DND-41 (cell line): ENCODE measurements around the gene APOO.
"Not testable (repeated sequence)": the region's sequence is repeated elsewhere in the genome, so short reads cannot be mapped to it uniquely, and the experiment has no call there.

Experiments used
- ATAC-seq: fragments of 200-7000 bp; cut with Tn5 transposase; 3 replicates; pipeline ENCODE4 v1.9.1; 2021; ENCODE audit warnings: low read depth; ENCODE audit not compliant: insufficient read depth
- DNase-seq: peaks from one replicate; pipeline ENCODE4 v3.0.0-alpha.2; 2020
- H2AFZ ChIP-seq: 2 replicates; pipeline ENCODE4 v1.6.0; 2012; ENCODE audit warnings: low read depth, low read length
- H3K27ac ChIP-seq: 2 replicates; pipeline ENCODE4 v1.5.1; 2012; ENCODE audit warnings: low read length, inconsistent platforms
- H3K27me3 ChIP-seq: fragments of 200-600 bp; sonication (generic); 2 replicates; pipeline ENCODE4 v1.6.0; 2012; ENCODE audit warnings: low read length, mild to moderate bottlenecking, inconsistent platforms; ENCODE audit not compliant: insufficient read depth, poor library complexity
- H3K36me3 ChIP-seq: 2 replicates; pipeline ENCODE4 v1.5.1; 2012; ENCODE audit warnings: low read length, inconsistent platforms; ENCODE audit not compliant: insufficient read depth
- H3K4me1 ChIP-seq: 2 replicates; pipeline ENCODE4 v1.5.1; 2012; ENCODE audit warnings: mild to moderate bottlenecking, low read length; ENCODE audit not compliant: insufficient read depth
- H3K4me2 ChIP-seq: 2 replicates; pipeline ENCODE4 v1.6.0; 2012; ENCODE audit warnings: mild to moderate bottlenecking, moderate library complexity, low read length, inconsistent platforms; ENCODE audit not compliant: insufficient read depth
- H3K4me3 ChIP-seq, 2 experiments: fragments of 200-600 bp in 1 of 2; shearing (Covaris generic) in 1 of 2; 2 replicates each; pipeline ENCODE4 v1.5.1; 2012 to 2016; ENCODE audit warnings: inconsistent platforms in 2 of 2, low read length in 2 of 2, mild to moderate bottlenecking in 2 of 2, low read depth in 1 of 2, moderate library complexity in 1 of 2
- H3K79me2 ChIP-seq: 2 replicates; pipeline ENCODE4 v1.6.0; 2012; ENCODE audit warnings: low read length, inconsistent platforms; ENCODE audit not compliant: insufficient read depth
- H3K9ac ChIP-seq: 2 replicates; pipeline ENCODE4 v1.6.0; 2012; ENCODE audit warnings: low read depth, mild to moderate bottlenecking, inconsistent platforms, low read length, moderate library complexity
- H3K9me3 ChIP-seq: 2 replicates; pipeline ENCODE4 v1.5.1; 2012; ENCODE audit warnings: low read length, moderate library complexity, mild to moderate bottlenecking, inconsistent platforms; ENCODE audit not compliant: insufficient read depth, severe bottlenecking
- H4K20me1 ChIP-seq: 2 replicates; pipeline ENCODE4 v1.6.0; 2012; ENCODE audit warnings: low read length; ENCODE audit not compliant: insufficient read depth
- EZH2 ChIP-seq: IDR thresholded peaks from 3 replicates; pipeline ENCODE4 v1.6.1; 2012; ENCODE audit warnings: borderline replicate concordance, low read depth, mild to moderate bottlenecking, moderate library complexity, low read length, inconsistent platforms; ENCODE audit not compliant: severe bottlenecking
- TF ChIP-seq, protein P1 (sequence below): IDR thresholded peaks from 2 replicates; pipeline ENCODE4 v1.5.1; 2012; ENCODE audit warnings: borderline replicate concordance, low read length, moderate library complexity, mild to moderate bottlenecking; ENCODE audit not compliant: poor library complexity, severe bottlenecking; ENCODE audit errors: extremely low read depth

APOO gene

DNA sequence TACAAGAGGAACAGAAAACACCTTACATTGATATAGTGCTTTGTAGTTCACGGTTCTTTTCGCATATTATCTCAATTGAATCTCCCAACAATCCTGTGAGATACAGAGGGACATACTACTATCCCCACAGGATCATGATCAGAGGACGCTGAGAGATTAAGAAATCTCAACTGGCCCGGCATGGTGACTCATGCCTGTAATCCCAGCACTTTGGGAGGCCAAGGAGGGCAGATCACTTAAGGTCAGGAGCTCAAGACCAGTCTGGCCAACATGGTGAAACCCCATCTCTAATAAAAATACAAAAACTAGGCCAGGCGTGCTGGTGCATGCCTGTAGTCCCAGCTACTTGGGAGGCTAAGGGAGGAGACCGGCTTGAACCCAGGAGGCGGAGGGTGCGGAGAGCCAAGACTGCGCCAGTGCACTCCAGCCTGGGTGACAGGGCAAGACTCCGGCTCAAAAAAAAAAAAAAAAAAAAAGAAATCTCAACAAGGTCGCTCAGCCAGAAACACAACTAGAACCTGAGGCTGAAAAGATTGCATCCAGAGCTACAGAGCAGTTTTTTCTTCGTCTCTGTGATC lies 7.4 kb downstream of the APOO start:
- TF ChIP-seq, protein P1, sequence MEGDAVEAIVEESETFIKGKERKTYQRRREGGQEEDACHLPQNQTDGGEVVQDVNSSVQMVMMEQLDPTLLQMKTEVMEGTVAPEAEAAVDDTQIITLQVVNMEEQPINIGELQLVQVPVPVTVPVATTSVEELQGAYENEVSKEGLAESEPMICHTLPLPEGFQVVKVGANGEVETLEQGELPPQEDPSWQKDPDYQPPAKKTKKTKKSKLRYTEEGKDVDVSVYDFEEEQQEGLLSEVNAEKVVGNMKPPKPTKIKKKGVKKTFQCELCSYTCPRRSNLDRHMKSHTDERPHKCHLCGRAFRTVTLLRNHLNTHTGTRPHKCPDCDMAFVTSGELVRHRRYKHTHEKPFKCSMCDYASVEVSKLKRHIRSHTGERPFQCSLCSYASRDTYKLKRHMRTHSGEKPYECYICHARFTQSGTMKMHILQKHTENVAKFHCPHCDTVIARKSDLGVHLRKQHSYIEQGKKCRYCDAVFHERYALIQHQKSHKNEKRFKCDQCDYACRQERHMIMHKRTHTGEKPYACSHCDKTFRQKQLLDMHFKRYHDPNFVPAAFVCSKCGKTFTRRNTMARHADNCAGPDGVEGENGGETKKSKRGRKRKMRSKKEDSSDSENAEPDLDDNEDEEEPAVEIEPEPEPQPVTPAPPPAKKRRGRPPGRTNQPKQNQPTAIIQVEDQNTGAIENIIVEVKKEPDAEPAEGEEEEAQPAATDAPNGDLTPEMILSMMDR, result no peak
- TF ChIP-seq EZH2, result no peak
- H3K27ac ChIP-seq, result no peak overlapping the region
- no peak overlapping the region for H3K4me2 ChIP-seq
- H3K79me2 ChIP-seq, result peaks cover 53% of the 10 kb centered on the region
- ATAC-seq (no peak), DNase-seq (no peak)
- H2AFZ ChIP-seq, result no peak overlapping the region
- no peaks in the 10 kb centered on the region for H4K20me1 ChIP-seq
- H3K4me3 ChIP-seq, result no peak overlapping the region
- H3K9ac ChIP-seq, result no peak overlapping the region
- H3K9me3 ChIP-seq, result no peaks in the 10 kb centered on the region
- H3K4me1 ChIP-seq, result no peaks in the 10 kb centered on the region
- H3K36me3 ChIP-seq, result no peaks in the 10 kb centered on the region
- no peaks in the 10 kb centered on the region for H3K27me3 ChIP-seq

GRCh38 chrX:23898412-23898959 lies 9.3 kb downstream of the APOO start:
- H2AFZ ChIP-seq, result no peak overlapping the region
- peaks cover 50% of the 10 kb centered on the region for H3K79me2 ChIP-seq
- H3K4me1 ChIP-seq, result no peaks in the 10 kb centered on the region
- no peak for TF ChIP-seq EZH2
- TF ChIP-seq, protein P1, result no peak
- no peaks in the 10 kb centered on the region for H3K36me3 ChIP-seq
- DNase-seq (no peak), ATAC-seq (no peak)
- H3K4me3 ChIP-seq, result no peak overlapping the region
- H3K9me3 ChIP-seq, result no peaks in the 10 kb centered on the region
- H3K27me3 ChIP-seq, result no peaks in the 10 kb centered on the region
- H3K27ac ChIP-seq, result no peak overlapping the region
- H3K4me2 ChIP-seq, result no peak overlapping the region
- H3K9ac ChIP-seq, result no peak overlapping the region
- H4K20me1 ChIP-seq, result no peaks in the 10 kb centered on the region

- Histone ChIP-seq H3K27me3 (no peaks in the 10 kb centered on the region), H3K79me2 (peaks cover 41% of the 10 kb centered on the region), H3K4me2 (no peak overlapping the region), H4K20me1 (no peaks in the 10 kb centered on the region), H3K9ac (no peak overlapping the region), H2AFZ (no peak overlapping the region), H3K27ac (no peak overlapping the region), H3K4me1 (no peaks in the 10 kb centered on the region), H3K36me3 (no peaks in the 10 kb centered on the region), H3K9me3 (no peaks in the 10 kb centered on the region), H3K4me3 (no peak overlapping the region)
- ATAC-seq, result no peak
- no peak for TF ChIP-seq EZH2
- TF ChIP-seq, protein P1, result no peak
- DNase-seq, result no peak
Observed at GRCh38 chrX:23896981-23897380, 10.8 kb downstream of the APOO start.

DNA sequence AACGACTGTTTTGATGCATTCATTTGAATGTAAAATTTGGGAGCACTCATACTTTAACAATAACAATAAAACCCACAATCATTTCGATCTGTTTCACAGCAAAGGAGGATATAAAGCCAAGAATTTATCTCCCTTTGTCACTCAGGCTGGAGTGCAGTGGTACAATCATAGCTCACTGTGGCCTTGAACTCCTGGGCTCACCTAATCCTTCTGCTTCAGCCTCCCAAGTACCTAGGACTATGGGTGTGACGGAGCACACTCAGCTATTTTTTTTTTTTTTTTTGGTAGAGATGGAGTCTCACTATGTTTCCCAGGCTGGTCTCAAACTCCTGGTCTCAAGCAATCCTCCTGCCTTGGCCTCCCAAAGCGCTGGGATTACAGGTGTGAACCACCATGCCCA lies 11.2 kb downstream of the APOO start:
- not testable (repeated sequence) for H4K20me1 ChIP-seq, ATAC-seq, H3K4me3 ChIP-seq, H3K9me3 ChIP-seq, H3K36me3 ChIP-seq, DNase-seq, H3K9ac ChIP-seq, H2AFZ ChIP-seq, H3K27ac ChIP-seq, H3K27me3 ChIP-seq, H3K4me2 ChIP-seq, H3K4me1 ChIP-seq
- peaks cover 37% of the 10 kb centered on the region for H3K79me2 ChIP-seq

DNA sequence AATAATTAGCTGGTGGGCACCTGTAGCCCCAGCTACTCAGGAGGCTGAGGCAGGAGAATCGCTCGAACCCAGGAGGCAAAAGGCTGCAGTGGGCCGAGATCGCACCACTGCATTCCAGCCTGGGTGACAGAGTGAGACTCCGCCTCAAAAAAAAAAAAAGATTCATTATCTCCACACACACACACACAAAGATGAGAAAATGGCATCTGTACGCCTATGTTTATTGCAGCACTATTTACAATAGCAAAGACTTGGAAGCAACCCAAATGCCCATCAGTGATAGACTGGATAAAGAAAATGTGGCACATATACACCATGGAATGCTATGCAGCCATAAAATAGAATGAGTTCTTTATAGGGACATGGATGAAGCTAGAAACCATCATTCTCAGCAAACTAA lies 12.7 kb downstream of the APOO start:
- not testable (repeated sequence) for H3K36me3 ChIP-seq, ATAC-seq, H3K4me2 ChIP-seq, H3K4me3 ChIP-seq, H3K27ac ChIP-seq, DNase-seq, H3K4me1 ChIP-seq, H4K20me1 ChIP-seq, H3K9ac ChIP-seq, H3K27me3 ChIP-seq, H2AFZ ChIP-seq, H3K9me3 ChIP-seq
- H3K79me2 ChIP-seq, result peaks cover 27% of the 10 kb centered on the region
